ENCODE data around the gene FZD2.

FZD2 gene

GRCh38 chr17:44539673-44540072 is 17.6 kb upstream of the FZD2 start:
- no peak for DNase-seq (ENCODE audit: extremely low spot score)
- POLR2A ChIA-PET, result interaction anchor here (0.6 kb wide), 1 partner anchor 425 kb away, joined by 3 read pairs; no protein-coding TSS in a partner anchor
- TF ChIP-seq CTCF (IDR thresholded peaks at IDR 0.05; ENCODE audit: control extremely low read depth, extremely low read depth, low read depth, missing control alignments), result no peak
- CTCF ChIA-PET, result no interaction called here

GRCh38 chr17:44540246-44541084 is 16.8 kb upstream of the FZD2 start:
- POLR2A ChIA-PET, result no interaction called here
- TF ChIP-seq CTCF (IDR thresholded peaks at IDR 0.05; ENCODE audit: control extremely low read depth, extremely low read depth, low read depth, missing control alignments), result no peak

DNA sequence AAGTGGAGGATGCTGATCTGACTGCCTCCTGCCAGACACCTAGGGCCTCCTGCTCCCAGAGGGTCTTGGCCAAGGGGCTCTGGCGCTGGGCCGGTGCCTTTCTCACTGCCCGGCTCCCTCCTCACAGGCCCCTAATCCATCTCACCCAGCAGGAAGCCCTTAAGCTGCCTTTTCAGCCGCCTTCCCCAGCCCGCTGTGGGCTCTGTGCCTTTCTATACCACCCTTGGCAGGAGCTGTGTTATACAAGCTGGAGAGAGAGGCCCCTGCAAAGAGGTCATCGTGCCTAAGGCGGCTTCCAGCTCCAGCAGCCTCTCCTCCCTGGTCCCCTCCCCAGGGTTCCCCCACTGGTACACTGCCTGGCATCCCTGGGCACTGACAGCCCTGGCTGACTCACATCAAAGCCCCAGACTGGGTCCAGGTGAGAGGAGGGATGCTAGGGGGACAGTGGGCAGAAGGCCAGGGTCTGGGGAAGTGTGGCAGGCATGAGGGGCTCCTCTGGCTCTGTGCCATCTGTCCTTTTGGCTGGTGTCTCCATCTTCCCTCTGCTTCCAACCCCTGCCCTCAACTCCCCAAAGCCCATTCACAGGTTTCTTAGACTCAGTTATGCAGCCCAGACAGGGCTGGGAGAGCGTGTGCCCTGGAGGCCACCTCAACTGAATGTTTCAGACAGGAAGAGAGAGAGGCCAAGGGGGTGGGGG is 15.3 kb upstream of the FZD2 start:
- DNase-seq (ENCODE audit: extremely low spot score), result no peak
- CTCF ChIA-PET, result interaction anchor here (1.1 to 1.5 kb wide), 2 partner anchors 10 to 43 kb away, joined by 3 read pairs; no protein-coding TSS in a partner anchor
- no peak for TF ChIP-seq CTCF (IDR thresholded peaks at IDR 0.05; ENCODE audit: control extremely low read depth, extremely low read depth, low read depth, missing control alignments)
- POLR2A ChIA-PET, result no interaction called here

More at GRCh38 chr17:44540246-44541084, 16.8 kb upstream of the FZD2 start:
- CTCF ChIA-PET, result interaction anchor here (1.1 kb wide), 1 partner anchor 9 kb away, joined by 3 read pairs; no protein-coding TSS in a partner anchor
- DNase-seq (ENCODE audit: extremely low spot score), result no peak

GRCh38 chr17:44543213-44543904 is 13.9 kb upstream of the FZD2 start:
- no peak for DNase-seq (ENCODE audit: extremely low spot score)

GRCh38 chr17:44543905-44544523 is 13.3 kb upstream of the FZD2 start:
- DNase-seq (ENCODE audit: extremely low spot score), result no peak
- ChIA-PET POLR2A (interaction anchor here (0.6 kb wide), 1 partner anchor 614 kb away, joined by 3 read pairs; no protein-coding TSS in a partner anchor), CTCF (interaction anchor here (1.1 to 2.3 kb wide), 4 partner anchors 11 to 199 kb away, joined by 3 to 10 read pairs (median 6); partner anchors contain the start of genes FAM171A2 and GRN)
- no peak for TF ChIP-seq CTCF (IDR thresholded peaks at IDR 0.05; ENCODE audit: control extremely low read depth, extremely low read depth, low read depth, missing control alignments)

More at GRCh38 chr17:44543213-44543904, 13.9 kb upstream of the FZD2 start:
- ChIA-PET POLR2A (interaction anchor here (0.6 kb wide), 1 partner anchor 615 kb away, joined by 3 read pairs; no protein-coding TSS in a partner anchor), CTCF (interaction anchor here (1.1 to 2.3 kb wide), 4 partner anchors 10 to 198 kb away, joined by 3 to 10 read pairs (median 6); partner anchors contain the start of genes FAM171A2 and GRN)
- TF ChIP-seq CTCF (IDR thresholded peaks at IDR 0.05; ENCODE audit: control extremely low read depth, extremely low read depth, low read depth, missing control alignments), result no peak

Measured in GM10248 (cell line).